Measurements from ENCODE around the gene GRID1.

Gene GRID1

GRCh38 chr10:86366033-86366901 is at the start of gene GRID1:
Gene GRID1 (minus strand): TSS chr10:86366795.
- peak; percentile 27 to 77 (median 71) for DNase-seq

GRCh38 chr10:86415583-86415982 is 49.0 kb upstream of the GRID1 start:
- no peak for DNase-seq

- no peak for DNase-seq
These were observed 48.5 kb upstream of the GRID1 start for GRCh38 chr10:86415116-86415515.

- no peak for DNase-seq
These were observed 46.6 kb upstream of the GRID1 start for GRCh38 chr10:86413046-86413728.

- DNase-seq: no peak
These were observed 45.4 kb upstream of the GRID1 start for GRCh38 chr10:86411852-86412560.

- no peak for DNase-seq
These were observed 44.8 kb upstream of the GRID1 start for GRCh38 chr10:86411281-86411841.

- DNase-seq: no peak
These were observed 44.0 kb upstream of the GRID1 start for GRCh38 chr10:86410542-86411124.

- DNase-seq: no peak
These were observed 42.6 kb upstream of the GRID1 start for GRCh38 chr10:86409183-86409582.

GRCh38 chr10:86403183-86403797 is 36.7 kb upstream of the GRID1 start:
- DNase-seq: no peak

- no peak for DNase-seq
These were observed 35.8 kb upstream of the GRID1 start for GRCh38 chr10:86402283-86402941.

- DNase-seq: peak in 2 of 3 experiments; percentile 45 to 61
These were observed 35.1 kb upstream of the GRID1 start for GRCh38 chr10:86401588-86402282.

GRCh38 chr10:86400705-86401587 is 34.4 kb upstream of the GRID1 start:
- peak in 2 of 3 experiments; percentile 59 to 62 for DNase-seq

GRCh38 chr10:86399879-86400704 is 33.5 kb upstream of the GRID1 start:
- DNase-seq: peak; percentile 85 to 93 (median 88)

- no peak for DNase-seq
These were observed 32.9 kb upstream of the GRID1 start for GRCh38 chr10:86399514-86399878.

GRCh38 chr10:86397120-86397519 is 30.5 kb upstream of the GRID1 start:
- DNase-seq: no peak

- DNase-seq: no peak
These were observed 27.4 kb upstream of the GRID1 start for GRCh38 chr10:86393862-86394455.

- no peak for DNase-seq
These were observed 26.8 kb upstream of the GRID1 start for GRCh38 chr10:86393362-86393761.

GRCh38 chr10:86392723-86393094 is 26.1 kb upstream of the GRID1 start:
- DNase-seq: no peak
